Measurements from ENCODE around the gene MXD3. TPM values are rescaled to one million over a fixed set of nuclear protein-coding genes. Genes with fewer than 3 reads are reported as not detected.
"Not testable (repeated sequence)": the region's sequence is repeated elsewhere in the genome, so short reads cannot be mapped to it uniquely, and the experiment has no call there.

MXD3 gene
- total and polyA plus RNA-seq, 4 donors = 4.9 to 30.4 (median 21.0) TPM

DNA sequence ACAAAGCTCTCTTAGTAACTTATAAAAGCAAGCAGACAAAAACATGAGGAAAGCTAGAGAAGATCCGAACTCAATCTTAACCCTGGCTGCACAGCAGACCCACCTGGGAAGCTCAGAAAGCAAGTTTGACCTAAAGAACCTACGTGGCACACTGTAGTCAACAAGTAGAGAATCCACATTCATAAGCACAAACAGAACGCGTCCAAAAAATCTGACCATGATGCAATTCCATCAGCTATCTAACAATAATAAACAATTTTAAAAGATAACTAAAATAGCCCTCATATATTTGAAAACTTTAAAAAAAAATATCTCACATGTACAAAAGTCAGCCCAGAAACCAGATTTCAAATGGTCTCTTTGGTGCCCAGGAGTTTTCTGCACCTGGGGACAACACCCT, 35.1 kb upstream of the MXD3 start:
- WGBS (ENCODE audit: insufficient coverage) = no CpG with 5 or more reads among the region's 4 CpGs

DNA sequence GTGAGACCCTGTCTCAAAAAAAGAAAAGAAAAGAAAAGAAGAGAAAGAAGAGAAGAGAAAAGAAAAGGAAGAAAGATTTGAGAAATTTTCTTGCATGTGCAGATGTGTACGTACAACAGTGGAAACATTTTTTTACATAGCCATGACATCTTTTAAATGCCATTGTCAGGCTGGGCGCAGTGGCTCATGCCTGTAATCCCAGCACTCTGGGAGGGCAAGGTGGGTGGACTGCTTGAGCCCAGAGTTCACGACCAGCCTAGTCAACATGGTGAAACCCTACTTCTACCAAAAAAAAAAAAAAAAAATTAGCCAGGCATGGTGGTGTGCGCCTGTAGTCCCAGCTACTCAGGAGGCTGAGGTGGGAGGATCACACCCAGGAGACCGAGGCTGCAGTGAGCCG, 33.2 kb upstream of the MXD3 start:
- DNase-seq (ENCODE audit: low read depth in 4 of 6, low spot score in 6 of 6) = no peak
- H3K9me3 ChIP-seq (ENCODE audit: control insufficient read depth, insufficient read depth, low read length) = no peaks in the 10 kb centered on the region
- H3K4me3 ChIP-seq (ENCODE audit: low read depth, low read length) = no peak overlapping the region
- no peak overlapping the region for H3K27ac ChIP-seq (ENCODE audit: low read depth, low read length)
- H3K27me3 ChIP-seq (ENCODE audit: control insufficient read depth, insufficient read depth, low read length) = no peaks in the 10 kb centered on the region
- H3K4me1 ChIP-seq (ENCODE audit: control insufficient read depth, insufficient read depth, low read length) = peaks cover 7% of the 10 kb centered on the region
- peaks cover 23% of the 10 kb centered on the region for H3K36me3 ChIP-seq (ENCODE audit: control insufficient read depth, insufficient read depth, low read length)
- WGBS (ENCODE audit: insufficient coverage) = 100% methylated on average over 1 of the region's 6 CpGs

More for the DNA sequence above, 35.1 kb upstream of the MXD3 start:
- Histone ChIP-seq H3K27ac (ENCODE audit: low read depth, low read length) (no peak overlapping the region), H3K27me3 (ENCODE audit: control insufficient read depth, insufficient read depth, low read length) (no peaks in the 10 kb centered on the region), H3K4me3 (ENCODE audit: low read depth, low read length) (no peak overlapping the region), H3K4me1 (ENCODE audit: control insufficient read depth, insufficient read depth, low read length) (peaks cover 19% of the 10 kb centered on the region), H3K36me3 (ENCODE audit: control insufficient read depth, insufficient read depth, low read length) (peaks cover 26% of the 10 kb centered on the region), H3K9me3 (ENCODE audit: control insufficient read depth, insufficient read depth, low read length) (no peaks in the 10 kb centered on the region)
- DNase-seq (ENCODE audit: low read depth in 4 of 6, low spot score in 6 of 6) = no peak

DNA sequence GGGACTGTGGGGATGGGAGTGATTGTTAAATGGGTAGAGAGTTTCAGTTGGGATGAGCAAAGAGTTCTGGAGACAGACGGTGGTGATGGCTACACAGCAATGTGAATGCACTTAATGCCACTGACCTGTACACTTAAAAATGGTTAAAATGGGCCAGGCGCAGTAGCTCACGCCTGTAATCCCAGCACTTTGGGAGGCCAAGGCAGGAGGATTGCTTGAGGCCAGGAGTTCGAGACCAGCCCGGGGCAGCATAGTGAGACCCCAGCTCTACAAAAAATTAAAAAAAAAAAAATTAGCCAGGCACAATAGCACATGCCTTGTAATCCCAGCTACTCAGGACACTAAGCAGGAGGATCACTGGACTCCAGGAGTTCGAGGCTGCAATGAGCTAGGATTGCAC, 32.1 kb upstream of the MXD3 start:
- Histone ChIP-seq H3K27me3 (ENCODE audit: control insufficient read depth, insufficient read depth, low read length) (no peaks in the 10 kb centered on the region), H3K36me3 (ENCODE audit: control insufficient read depth, insufficient read depth, low read length) (peaks cover 25% of the 10 kb centered on the region), H3K4me3 (ENCODE audit: low read depth, low read length) (no peak overlapping the region), H3K9me3 (ENCODE audit: control insufficient read depth, insufficient read depth, low read length) (no peaks in the 10 kb centered on the region), H3K27ac (ENCODE audit: low read depth, low read length) (no peak overlapping the region), H3K4me1 (ENCODE audit: control insufficient read depth, insufficient read depth, low read length) (no peaks in the 10 kb centered on the region)
- 97% methylated on average over 5 of the region's 6 CpGs for WGBS (ENCODE audit: insufficient coverage)
- no peak for DNase-seq (ENCODE audit: low read depth in 4 of 6, low spot score in 6 of 6)

DNA sequence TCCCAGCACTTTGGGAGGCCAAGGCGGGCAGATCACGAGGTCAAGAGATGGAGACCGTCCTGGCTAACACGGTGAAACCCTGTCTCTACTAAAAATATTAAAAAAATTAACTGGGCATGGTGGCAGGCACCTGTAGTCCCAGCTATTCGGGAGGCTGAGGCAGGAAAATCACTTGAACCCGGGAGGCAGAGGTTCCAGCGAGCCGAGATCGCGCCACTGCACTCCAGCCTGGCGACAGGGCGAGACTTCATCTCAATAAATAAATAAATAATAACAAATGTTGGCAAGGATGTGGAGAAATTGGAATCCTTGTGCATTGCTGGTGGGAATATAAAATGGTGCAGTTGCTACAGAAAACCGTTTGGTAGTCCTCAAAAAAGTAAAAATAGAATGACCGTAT, 31.3 kb upstream of the MXD3 start:
- H3K4me3 ChIP-seq (ENCODE audit: low read depth, low read length); H3K27ac ChIP-seq (ENCODE audit: low read depth, low read length); H3K4me1 ChIP-seq (ENCODE audit: control insufficient read depth, insufficient read depth, low read length); H3K9me3 ChIP-seq (ENCODE audit: control insufficient read depth, insufficient read depth, low read length); DNase-seq (ENCODE audit: low read depth in 4 of 6, low spot score in 6 of 6); H3K27me3 ChIP-seq (ENCODE audit: control insufficient read depth, insufficient read depth, low read length): not testable (repeated sequence)
- H3K36me3 ChIP-seq (ENCODE audit: control insufficient read depth, insufficient read depth, low read length) = peaks cover 30% of the 10 kb centered on the region
- WGBS (ENCODE audit: insufficient coverage) = 80% methylated on average over 1 of the region's 14 CpGs

DNA sequence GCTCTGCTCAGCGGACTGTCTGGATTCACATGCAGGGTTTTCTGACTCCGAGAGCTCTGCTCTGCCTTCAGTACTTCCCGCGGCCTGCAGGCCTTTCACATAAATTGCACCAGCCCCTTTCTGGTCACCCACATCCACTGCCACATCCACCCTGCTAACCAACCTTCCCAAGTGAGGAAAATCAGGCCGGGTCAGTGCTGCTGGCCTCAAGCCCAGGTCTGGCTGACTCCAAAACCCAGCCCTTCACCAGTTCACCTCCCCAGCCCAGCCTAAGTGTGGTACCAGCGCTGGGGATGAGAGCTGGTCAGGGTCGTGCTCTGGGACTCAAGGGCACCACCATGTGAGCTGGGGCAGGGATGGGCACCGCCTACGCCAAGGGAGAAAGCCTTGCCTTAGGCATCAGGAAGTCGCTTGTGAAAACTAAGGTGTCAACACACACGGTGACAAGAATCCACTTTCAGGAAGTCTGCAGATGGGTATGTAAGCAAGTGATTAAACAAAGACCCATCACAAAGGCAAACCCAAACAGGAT, 27.5 kb upstream of the MXD3 start:
- 89% methylated on average over 9 of the region's 11 CpGs for WGBS (ENCODE audit: insufficient coverage)
- no peaks in the 10 kb centered on the region for H3K9me3 ChIP-seq (ENCODE audit: control insufficient read depth, insufficient read depth, low read length)
- H3K36me3 ChIP-seq (ENCODE audit: control insufficient read depth, insufficient read depth, low read length) = peaks cover 62% of the 10 kb centered on the region
- no peak overlapping the region for H3K27ac ChIP-seq (ENCODE audit: low read depth, low read length)
- DNase-seq (ENCODE audit: low read depth in 4 of 6, low spot score in 6 of 6) = no peak
- no peaks in the 10 kb centered on the region for H3K27me3 ChIP-seq (ENCODE audit: control insufficient read depth, insufficient read depth, low read length)
- H3K4me1 ChIP-seq (ENCODE audit: control insufficient read depth, insufficient read depth, low read length) = no peaks in the 10 kb centered on the region
- H3K4me3 ChIP-seq (ENCODE audit: low read depth, low read length) = no peak overlapping the region

DNA sequence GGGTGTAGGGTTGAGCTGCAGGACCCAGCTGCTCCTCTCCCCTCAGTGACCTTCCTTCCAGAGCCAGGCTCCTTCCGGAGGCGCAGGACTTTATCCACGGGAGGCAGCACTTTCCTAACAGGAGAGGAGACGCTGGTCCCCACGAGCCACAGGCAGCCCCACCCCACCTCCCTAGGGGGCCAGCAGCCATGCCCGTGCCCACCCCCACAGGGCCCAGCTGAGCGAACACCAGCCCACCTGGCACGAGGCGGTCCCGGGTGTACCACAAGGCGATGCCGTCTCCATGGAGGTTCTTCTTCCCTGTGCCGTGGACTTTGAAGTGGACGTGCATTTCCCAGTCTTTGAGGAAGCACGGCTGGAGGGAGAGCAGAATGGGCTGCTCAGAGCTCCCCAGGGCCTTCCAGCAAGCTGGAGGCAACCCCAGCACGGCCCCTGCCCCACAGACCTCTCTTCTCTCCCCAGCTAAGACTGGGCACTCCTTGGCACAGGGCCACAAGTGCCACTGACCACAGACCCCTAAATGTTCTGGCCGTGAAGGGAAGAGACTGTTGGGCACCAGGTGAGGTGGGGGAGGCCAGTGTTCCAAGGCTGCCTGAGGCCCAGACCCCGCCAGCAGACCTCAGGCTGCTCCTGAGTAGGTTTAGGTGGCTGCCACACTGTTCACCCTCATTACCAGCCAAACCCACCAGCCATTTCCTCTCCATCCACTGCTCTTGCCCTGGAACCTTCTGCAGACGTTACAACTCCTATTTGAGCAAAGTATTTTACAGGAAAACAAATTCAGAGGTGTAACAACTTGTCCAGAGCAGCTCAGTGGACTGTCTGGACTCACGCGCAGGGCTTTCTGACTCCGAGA, 26.8 kb upstream of the MXD3 start:
- WGBS (ENCODE audit: insufficient coverage) = 87% methylated on average over 19 of the region's 22 CpGs
- Histone ChIP-seq H3K27me3 (ENCODE audit: control insufficient read depth, insufficient read depth, low read length) (no peaks in the 10 kb centered on the region), H3K4me3 (ENCODE audit: low read depth, low read length) (no peak overlapping the region), H3K36me3 (ENCODE audit: control insufficient read depth, insufficient read depth, low read length) (peaks cover 66% of the 10 kb centered on the region), H3K4me1 (ENCODE audit: control insufficient read depth, insufficient read depth, low read length) (no peaks in the 10 kb centered on the region), H3K27ac (ENCODE audit: low read depth, low read length) (no peak overlapping the region), H3K9me3 (ENCODE audit: control insufficient read depth, insufficient read depth, low read length) (no peaks in the 10 kb centered on the region)
- no peak for DNase-seq (ENCODE audit: low read depth in 4 of 6, low spot score in 6 of 6)

DNA sequence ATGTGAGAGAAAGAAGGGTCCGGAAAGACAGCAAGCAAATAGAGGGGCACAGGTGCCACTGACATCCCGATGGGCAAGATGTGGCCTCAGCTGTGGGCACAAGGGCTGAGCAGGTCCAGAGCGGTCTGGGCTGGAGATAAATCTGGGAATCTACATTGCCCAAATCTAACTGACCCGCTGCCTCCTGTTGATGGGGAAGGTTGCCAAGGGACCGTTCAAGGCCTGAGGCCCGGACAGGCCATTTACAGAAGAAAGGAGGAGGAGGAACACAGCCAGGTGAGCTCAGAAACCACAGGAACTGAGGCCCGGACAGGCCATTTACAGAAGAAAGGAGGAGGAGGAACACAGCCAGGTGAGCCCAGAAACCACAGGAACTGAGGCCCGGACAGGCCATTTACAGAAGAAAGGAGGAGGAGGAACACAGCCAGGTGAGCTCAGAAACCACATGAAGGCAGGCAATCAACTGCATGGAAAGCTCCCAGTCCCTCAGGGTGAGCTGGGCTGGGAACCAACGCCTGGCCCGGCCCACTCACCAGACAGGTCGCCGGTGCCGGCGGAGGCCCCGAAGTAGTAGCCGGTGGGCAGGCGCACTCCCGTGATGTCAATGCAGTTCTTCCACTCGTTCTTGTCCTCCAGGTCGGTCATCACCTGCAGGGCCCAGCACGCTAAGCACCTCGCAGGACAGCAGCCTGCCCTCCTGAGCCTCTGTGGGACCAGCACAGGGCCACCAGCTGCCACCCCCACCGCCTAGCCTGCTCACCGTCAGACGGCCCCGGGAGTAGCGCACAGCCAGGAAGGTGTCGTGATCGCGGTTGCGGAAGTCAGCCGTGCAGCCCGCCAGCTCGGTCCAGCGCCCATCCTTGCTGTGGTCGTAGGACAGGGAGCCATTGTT, 25.2 kb upstream of the MXD3 start:
- Histone ChIP-seq H3K4me3 (ENCODE audit: low read depth, low read length) (no peak overlapping the region), H3K9me3 (ENCODE audit: control insufficient read depth, insufficient read depth, low read length) (no peaks in the 10 kb centered on the region), H3K27ac (ENCODE audit: low read depth, low read length) (no peak overlapping the region), H3K4me1 (ENCODE audit: control insufficient read depth, insufficient read depth, low read length) (no peaks in the 10 kb centered on the region), H3K27me3 (ENCODE audit: control insufficient read depth, insufficient read depth, low read length) (no peaks in the 10 kb centered on the region), H3K36me3 (ENCODE audit: control insufficient read depth, insufficient read depth, low read length) (peaks cover 76% of the 10 kb centered on the region)
- no peak for DNase-seq (ENCODE audit: low read depth in 4 of 6, low spot score in 6 of 6)
- WGBS (ENCODE audit: insufficient coverage) = 94% methylated on average over 34 of the region's 36 CpGs

DNA sequence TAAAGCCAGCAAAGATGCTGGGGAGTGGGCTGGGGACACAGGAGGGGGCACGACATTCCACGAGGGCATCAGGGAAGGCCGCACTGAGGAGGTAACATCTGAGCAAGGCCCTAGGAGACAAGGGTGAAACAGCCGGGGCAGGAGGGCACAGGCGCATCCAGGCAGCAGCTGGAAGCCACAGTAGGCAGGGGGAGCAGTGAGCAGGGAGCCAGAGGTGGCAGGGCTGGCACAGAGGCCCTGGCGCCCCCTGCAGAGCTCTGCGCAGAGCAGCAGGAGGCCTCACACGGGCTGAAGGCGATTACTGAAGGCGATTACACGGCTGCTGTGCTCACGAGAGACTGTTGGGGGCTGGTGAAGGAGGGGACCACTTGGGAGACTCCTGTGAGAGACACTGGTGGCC, 24.4 kb upstream of the MXD3 start:
- no peaks in the 10 kb centered on the region for H3K9me3 ChIP-seq (ENCODE audit: control insufficient read depth, insufficient read depth, low read length)
- 69% methylated on average over 12 of the region's 12 CpGs for WGBS (ENCODE audit: insufficient coverage)
- peaks cover 83% of the 10 kb centered on the region for H3K36me3 ChIP-seq (ENCODE audit: control insufficient read depth, insufficient read depth, low read length)
- no peak overlapping the region for H3K27ac ChIP-seq (ENCODE audit: low read depth, low read length)
- H3K4me3 ChIP-seq (ENCODE audit: low read depth, low read length) = no peak overlapping the region
- H3K27me3 ChIP-seq (ENCODE audit: control insufficient read depth, insufficient read depth, low read length) = no peaks in the 10 kb centered on the region
- H3K4me1 ChIP-seq (ENCODE audit: control insufficient read depth, insufficient read depth, low read length) = no peaks in the 10 kb centered on the region
- DNase-seq (ENCODE audit: low read depth in 4 of 6, low spot score in 6 of 6) = no peak

DNA sequence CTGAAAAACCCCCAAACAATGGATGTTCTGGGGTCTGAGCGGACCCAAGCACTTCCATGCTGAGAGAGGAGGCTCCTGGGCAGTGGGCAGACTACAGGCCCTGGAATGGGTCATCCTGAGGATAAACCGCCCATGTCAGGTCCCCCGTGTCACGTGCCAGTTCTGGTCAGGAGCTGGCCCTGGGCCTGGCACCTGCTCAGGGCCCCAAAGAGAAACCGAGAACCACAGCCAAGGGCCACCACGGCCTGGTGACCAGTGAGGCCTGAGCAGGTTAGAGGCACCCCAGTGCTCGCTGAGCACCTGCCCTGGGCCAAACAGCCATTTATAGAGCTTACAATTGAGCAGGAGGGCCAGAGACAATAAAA, 24.0 kb upstream of the MXD3 start:
- Histone ChIP-seq H3K27me3 (ENCODE audit: control insufficient read depth, insufficient read depth, low read length) (no peaks in the 10 kb centered on the region), H3K27ac (ENCODE audit: low read depth, low read length) (no peak overlapping the region), H3K4me3 (ENCODE audit: low read depth, low read length) (no peak overlapping the region), H3K36me3 (ENCODE audit: control insufficient read depth, insufficient read depth, low read length) (peaks cover 88% of the 10 kb centered on the region), H3K4me1 (ENCODE audit: control insufficient read depth, insufficient read depth, low read length) (no peaks in the 10 kb centered on the region), H3K9me3 (ENCODE audit: control insufficient read depth, insufficient read depth, low read length) (no peaks in the 10 kb centered on the region)
- 97% methylated on average over 7 of the region's 7 CpGs for WGBS (ENCODE audit: insufficient coverage)
- DNase-seq (ENCODE audit: low read depth in 4 of 6, low spot score in 6 of 6) = no peak

Measured in spinal cord (tissue), 10 donors.